Naive thymus-derived CD4-positive, alpha-beta T cell (primary cell): ENCODE measurements around the gene ASPRV1. TPM values are rescaled to one million over a fixed set of nuclear protein-coding genes. Genes with fewer than 3 reads are reported as not detected.
"Not testable (repeated sequence)": the region's sequence is repeated elsewhere in the genome, so short reads cannot be mapped to it uniquely, and the experiment has no call there.

ENCODE experiments used
- ATAC-seq: fragments of 150-1000 bp; cut with Tn5 transposase; 2 replicates; pipeline ENCODE4 v1.10.0; 2021; ENCODE audit warnings: mild to moderate bottlenecking, moderate library complexity
- CTCF ChIA-PET: fragments of 350-600 bp; sonication (Branson Sonifier 250); formaldehyde crosslinking; loops from one replicate; lab custom pipeline; 2021; ENCODE audit warnings: antibody characterized with exemption; lab: Charles Lee
- POLR2A ChIA-PET: fragments of 350-600 bp; sonication (Branson Sonifier 250); formaldehyde crosslinking; loops from one replicate; lab custom pipeline; 2021; ENCODE audit warnings: antibody characterized with exemption, inconsistent platforms; lab: Charles Lee
- DNase-seq, 9 donors: peaks; one replicate each; pipeline versions ENCODE4 v3.0.0 to v3.0.0-alpha.2; 2020 to 2022; ENCODE audit warnings: mixed read lengths in 1 of 9
- H3K27ac ChIP-seq: one replicate; pipeline ENCODE4 v1.7.0; 2013; ENCODE audit warnings: mild to moderate bottlenecking, low read depth, low read length, moderate library complexity
- H3K27me3 ChIP-seq, 2 donors: one replicate each; pipeline ENCODE4 v1.7.0; 2013; ENCODE audit warnings: low read length in 2 of 2, mild to moderate bottlenecking in 2 of 2, moderate library complexity in 2 of 2; ENCODE audit not compliant: control insufficient read depth in 2 of 2, insufficient read depth in 2 of 2
- H3K36me3 ChIP-seq, 3 experiments: 1 replicate in 2 of 3; 2 replicates in 1 of 3; pipeline ENCODE4 v1.7.0; 2013; ENCODE audit warnings: low read length in 3 of 3, mild to moderate bottlenecking in 3 of 3, moderate library complexity in 1 of 3; ENCODE audit not compliant: insufficient read depth in 3 of 3, control insufficient read depth in 2 of 3
- H3K4me1 ChIP-seq, 2 donors: one replicate each; pipeline ENCODE4 v1.7.0; 2013; ENCODE audit warnings: low read length in 2 of 2, mild to moderate bottlenecking in 2 of 2, moderate library complexity in 1 of 2; ENCODE audit not compliant: control insufficient read depth in 2 of 2, insufficient read depth in 2 of 2
- H3K4me3 ChIP-seq: 2 replicates; pipeline ENCODE4 v1.7.0; 2013; ENCODE audit warnings: mild to moderate bottlenecking, low read length
- H3K9me3 ChIP-seq, 3 experiments: 1 replicate in 2 of 3; 2 replicates in 1 of 3; pipeline ENCODE4 v1.7.0; 2013; ENCODE audit warnings: low read length in 3 of 3; ENCODE audit not compliant: control insufficient read depth in 2 of 3
- H3K27ac Mint-ChIP-seq, 9 donors: one replicate each; pipeline ENCODE4 v1.8.0; 2020 to 2022; ENCODE audit warnings: mixed read lengths in 9 of 9, mild to moderate bottlenecking in 8 of 9, moderate library complexity in 5 of 9, inconsistent platforms in 2 of 9
- H3K27me3 Mint-ChIP-seq, 5 donors: one replicate each; pipeline ENCODE4 v1.8.0; 2021 to 2022; ENCODE audit warnings: mixed read lengths in 5 of 5, mild to moderate bottlenecking in 1 of 5
- H3K36me3 Mint-ChIP-seq, 5 donors: one replicate each; pipeline ENCODE4 v1.8.0; 2020 to 2022; ENCODE audit warnings: mixed read lengths in 5 of 5, mild to moderate bottlenecking in 3 of 5, inconsistent platforms in 1 of 5
- H3K4me1 Mint-ChIP-seq, 7 donors: one replicate each; pipeline ENCODE4 v1.8.0; 2020 to 2022; ENCODE audit warnings: mixed read lengths in 7 of 7, mild to moderate bottlenecking in 3 of 7, inconsistent platforms in 1 of 7
- H3K4me3 Mint-ChIP-seq, 10 donors: one replicate each; pipeline ENCODE4 v1.8.0; 2020 to 2022; ENCODE audit warnings: mild to moderate bottlenecking in 10 of 10, mixed read lengths in 10 of 10, moderate library complexity in 6 of 10, inconsistent platforms in 2 of 10
- H3K9me3 Mint-ChIP-seq, 11 donors: one replicate each; pipeline ENCODE4 v1.8.0; 2020 to 2022; ENCODE audit warnings: mixed read lengths in 11 of 11, mild to moderate bottlenecking in 4 of 11, inconsistent platforms in 1 of 11, moderate library complexity in 1 of 11
- intact Hi-C, 2 donors: fragments of 100-400 bp; cut with micrococcal nuclease; formaldehyde crosslinking; loops; one replicate each; pipeline ENCODE4 v1.15.1; 2023
- polyA plus RNA-seq, 2 donors: library from polyadenylated mRNA; unstranded; fragments of 300-500 nt; fragmentation: Illumina TruSeq; gene quantifications; one replicate each; pipeline ENCODE4 v1.2.3, GENCODE V29; 2021
- total RNA-seq, 6 experiments: library from RNA in 5 of 6; stranded (reverse) in 5 of 6; gene quantifications; 1 replicate in 5 of 6; 2 replicates in 1 of 6; pipeline ENCODE4 v1.2.3 and lab custom pipeline; 2021 to 2026

Gene ASPRV1
- total and polyA plus RNA-seq, 7 experiments from 2014 or later = 0.91 to 2.9 (median 1.9) TPM

DNA sequence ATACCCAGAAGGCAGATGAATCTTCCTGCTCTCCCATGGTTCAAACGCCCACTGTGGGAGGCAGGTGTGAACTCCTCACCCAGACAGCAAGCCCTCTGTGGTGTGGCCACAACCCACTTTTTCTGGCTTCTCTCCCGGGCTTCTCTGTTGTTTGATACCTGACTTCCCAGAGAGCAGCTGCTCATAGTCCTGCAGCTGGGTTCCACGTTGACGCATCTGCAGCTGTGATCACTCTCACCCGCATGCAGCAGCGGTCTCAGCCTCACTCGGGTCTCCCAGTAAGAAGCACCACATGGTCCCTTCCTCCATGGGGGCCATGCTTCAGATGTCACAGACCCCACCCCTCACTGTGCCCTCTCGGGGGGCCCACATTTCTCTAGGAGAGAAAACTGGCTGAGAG lies 3.5 kb downstream of the ASPRV1 start:
- no peaks in the 10 kb centered on the region for H3K36me3 ChIP-seq
- Mint-ChIP-seq H3K9me3 (peaks cover 0 to 4% (median 0%) of the 10 kb centered on the region in 11 donors), H3K4me1 (peaks cover 0 to 11% (median 0%) of the 10 kb centered on the region in 7 donors), H3K36me3 (peaks cover 0 to 3% (median 0%) of the 10 kb centered on the region in 5 donors), H3K4me3 (no peak overlapping the region), H3K27me3 (peaks cover 0 to 38% (median 0%) of the 10 kb centered on the region in 5 donors), H3K27ac (no peak overlapping the region)
- no peaks in the 10 kb centered on the region for H3K9me3 ChIP-seq
- no peak overlapping the region for H3K27ac ChIP-seq
- no peak overlapping the region for H3K4me3 ChIP-seq
- POLR2A ChIA-PET = no interaction called here
- DNase-seq = no peak
- intact Hi-C loops = no loop called here
- CTCF ChIA-PET = no interaction called here
- ATAC-seq = no peak
- H3K4me1 ChIP-seq = no peaks in the 10 kb centered on the region
- H3K27me3 ChIP-seq = no peaks in the 10 kb centered on the region

DNA sequence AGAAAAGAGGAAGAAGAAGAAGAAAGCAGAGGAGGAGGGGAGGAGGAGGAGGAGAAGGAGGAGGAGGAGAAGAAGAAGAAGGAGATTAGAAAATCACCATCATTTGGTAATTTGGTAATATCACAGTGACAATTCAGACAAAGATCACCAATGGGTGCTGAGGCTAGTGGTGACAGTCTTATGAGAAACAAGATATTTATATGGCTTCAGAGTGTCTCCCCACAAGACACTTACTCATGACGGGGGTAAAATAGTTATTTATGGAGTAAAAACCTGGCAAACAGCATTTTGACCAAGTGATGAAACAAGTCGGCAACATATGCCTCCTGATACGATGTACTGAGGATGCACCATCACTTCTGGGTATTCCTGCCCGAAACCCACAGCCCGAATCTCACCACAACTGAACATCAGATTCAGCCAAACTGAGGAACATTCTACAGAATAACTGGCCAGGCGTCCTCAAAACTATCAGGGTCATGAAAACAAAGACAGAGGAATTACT lies 4.9 kb downstream of the ASPRV1 start:
- Histone ChIP-seq H3K36me3 (no peaks in the 10 kb centered on the region), H3K9me3 (no peaks in the 10 kb centered on the region), H3K4me1 (no peaks in the 10 kb centered on the region), H3K27ac (no peak overlapping the region), H3K4me3 (no peak overlapping the region), H3K27me3 (no peaks in the 10 kb centered on the region)
- Mint-ChIP-seq H3K9me3 (peaks cover 0 to 4% (median 0%) of the 10 kb centered on the region in 11 donors), H3K27me3 (peaks cover 0 to 38% (median 0%) of the 10 kb centered on the region in 5 donors), H3K36me3 (peaks cover 0 to 3% (median 0%) of the 10 kb centered on the region in 5 donors), H3K4me3 (no peak overlapping the region), H3K4me1 (peaks cover 0 to 19% (median 0%) of the 10 kb centered on the region in 7 donors), H3K27ac (no peak overlapping the region)
- CTCF ChIA-PET = no interaction called here
- intact Hi-C loops = no loop called here
- DNase-seq = no peak
- POLR2A ChIA-PET = no interaction called here
- ATAC-seq = no peak

- Histone ChIP-seq H3K36me3 (no peaks in the 10 kb centered on the region), H3K4me3 (no peak overlapping the region), H3K4me1 (no peaks in the 10 kb centered on the region), H3K27ac (no peak overlapping the region), H3K9me3 (no peaks in the 10 kb centered on the region), H3K27me3 (no peaks in the 10 kb centered on the region)
- POLR2A ChIA-PET = interaction anchor here (0.8 kb wide), 1 partner anchor 127 kb away, joined by 3 read pairs; no protein-coding TSS in a partner anchor
- CTCF ChIA-PET = no interaction called here
- Mint-ChIP-seq H3K4me3 (no peak overlapping the region), H3K36me3 (peaks cover 0 to 3% (median 0%) of the 10 kb centered on the region in 5 donors), H3K9me3 (peaks cover 0 to 4% (median 0%) of the 10 kb centered on the region in 11 donors), H3K27ac (no peak overlapping the region), H3K4me1 (peaks cover 0 to 19% (median 0%) of the 10 kb centered on the region in 7 donors), H3K27me3 (peaks cover 0 to 40% (median 0%) of the 10 kb centered on the region in 5 donors)
- intact Hi-C loops = no loop called here
- no peak for DNase-seq
- ATAC-seq = no peak
These were observed 6.4 kb downstream of the ASPRV1 start for GRCh38 chr2:69955029-69955428.

DNA sequence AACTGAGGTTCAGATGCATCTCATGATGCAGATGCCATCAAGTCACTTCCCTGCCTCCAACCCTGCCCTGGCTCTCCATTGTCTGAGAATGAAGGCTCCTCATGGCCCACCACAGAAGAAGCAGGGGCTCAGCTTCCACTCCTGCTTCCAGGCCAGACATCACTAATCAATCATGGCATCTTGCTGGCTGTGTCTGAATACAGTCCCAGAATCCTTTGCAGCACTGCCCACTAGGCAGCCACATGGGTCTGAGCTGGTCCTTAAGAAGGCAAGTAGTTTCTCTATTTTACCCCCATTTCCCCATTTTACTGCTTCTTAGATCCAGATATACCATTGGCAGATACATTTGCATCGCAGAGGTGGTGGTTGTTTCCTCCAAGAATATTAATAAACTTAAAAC lies 7.3 kb downstream of the ASPRV1 start:
- no peak overlapping the region for H3K27ac Mint-ChIP-seq
- Histone ChIP-seq H3K9me3 (no peaks in the 10 kb centered on the region), H3K36me3 (no peaks in the 10 kb centered on the region), H3K4me1 (no peaks in the 10 kb centered on the region), H3K27ac (no peak overlapping the region), H3K4me3 (no peak overlapping the region), H3K27me3 (no peaks in the 10 kb centered on the region)
- peaks cover 0 to 4% (median 0%) of the 10 kb centered on the region in 11 donors for H3K9me3 Mint-ChIP-seq
- H3K4me1 Mint-ChIP-seq = peaks cover 0 to 20% (median 0%) of the 10 kb centered on the region in 7 donors
- peaks cover 0 to 3% (median 0%) of the 10 kb centered on the region in 5 donors for H3K36me3 Mint-ChIP-seq
- H3K27me3 Mint-ChIP-seq = peaks cover 0 to 33% (median 0%) of the 10 kb centered on the region in 5 donors
- no peak for ATAC-seq
- intact Hi-C loops = no loop called here
- POLR2A ChIA-PET = no interaction called here
- H3K4me3 Mint-ChIP-seq = no peak overlapping the region
- CTCF ChIA-PET = no interaction called here
- DNase-seq = no peak

- Histone ChIP-seq H3K27ac (no peak overlapping the region), H3K9me3 (no peaks in the 10 kb centered on the region), H3K36me3 (no peaks in the 10 kb centered on the region), H3K27me3 (no peaks in the 10 kb centered on the region), H3K4me3 (no peak overlapping the region), H3K4me1 (peaks cover 0 to under 1% of the 10 kb centered on the region in 2 donors)
- ChIA-PET CTCF (interaction anchor here (0.7 to 1.0 kb wide), 2 partner anchors 36 to 562 kb away, joined by 3 read pairs; no protein-coding TSS in a partner anchor), POLR2A (interaction anchor here (0.6 to 0.9 kb wide), 2 partner anchors 23 to 341 kb away, joined by 3 to 4 read pairs; partner anchors contain the start of gene SNRPG)
- Mint-ChIP-seq H3K27me3 (peaks cover 0 to 26% (median 0%) of the 10 kb centered on the region in 5 donors), H3K4me1 (peaks cover 0 to 18% (median 2%) of the 10 kb centered on the region in 7 donors), H3K4me3 (no peak overlapping the region), H3K36me3 (peaks cover 0 to 3% (median 0%) of the 10 kb centered on the region in 5 donors), H3K9me3 (peaks cover 0 to 4% (median 0%) of the 10 kb centered on the region in 11 donors), H3K27ac (peak overlapping the region in 1 of 9 donors; percentile 3)
- no peak for DNase-seq
- intact Hi-C loops = no loop called here
- ATAC-seq = no peak
These were observed 8.9 kb downstream of the ASPRV1 start for GRCh38 chr2:69952336-69953115.

DNA sequence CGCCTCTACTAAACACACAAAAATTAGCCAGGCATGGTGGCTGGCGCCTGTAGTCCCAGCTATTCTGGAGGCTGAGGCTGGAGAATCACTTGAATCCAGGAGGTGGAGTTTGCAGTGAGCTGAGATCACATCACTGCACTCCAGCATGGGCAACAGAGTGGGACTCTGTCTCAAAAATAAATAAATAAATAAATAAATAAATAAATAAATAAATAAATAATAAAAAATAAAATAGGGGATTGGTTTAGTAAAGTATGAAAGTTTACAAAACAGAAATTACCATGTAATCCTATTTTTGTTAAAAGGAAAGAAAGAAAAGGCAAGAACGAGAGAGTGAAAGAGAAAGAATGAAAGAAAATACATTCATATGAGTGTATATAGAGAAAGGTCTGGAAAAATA lies 10.8 kb downstream of the ASPRV1 start:
- CTCF ChIA-PET, H3K36me3 ChIP-seq, H3K27me3 Mint-ChIP-seq, H3K36me3 Mint-ChIP-seq, H3K4me3 ChIP-seq, H3K27ac ChIP-seq, H3K27ac Mint-ChIP-seq, intact Hi-C loops, H3K9me3 ChIP-seq, DNase-seq, H3K27me3 ChIP-seq, POLR2A ChIA-PET, H3K4me3 Mint-ChIP-seq, ATAC-seq, H3K9me3 Mint-ChIP-seq: not testable (repeated sequence)
- H3K4me1 ChIP-seq = peaks cover 16 to 17% of the 10 kb centered on the region in 2 donors
- peaks cover 16 to 33% (median 20%) of the 10 kb centered on the region in 7 donors for H3K4me1 Mint-ChIP-seq
